A549 (cell line): ENCODE results near the gene MEGF6.

ENCODE experiments used
- CHD2 ChIP-seq: fragments of 150-350 bp; IDR thresholded peaks from 2 replicates; pipeline ENCODE4 v1.6.1; 2014; ENCODE audit warnings: low read length; ENCODE audit not compliant: partially characterized antibody
- HDAC2 ChIP-seq: fragments of 200-600 bp; sonication (generic); IDR thresholded peaks from 2 replicates; pipeline ENCODE4 v1.6.1; 2016
- HMGXB4 ChIP-seq: fragments of 250-450 bp; sonication (Bioruptor Pico); IDR thresholded peaks from 2 replicates; pipeline ENCODE4 v1.5.0; 2021; ENCODE audit warnings: mild to moderate bottlenecking, moderate library complexity, borderline replicate concordance
- HOXA7 ChIP-seq: fragments of 250-450 bp; sonication (Bioruptor Pico); IDR thresholded peaks from 2 replicates; pipeline ENCODE4 v1.5.0; 2020; ENCODE audit warnings: mild to moderate bottlenecking, moderate library complexity
- MAFK ChIP-seq: fragments of 450-650 bp; IDR thresholded peaks from 2 replicates; pipeline ENCODE4 v1.6.1; 2014; ENCODE audit not compliant: partially characterized antibody
- MAX ChIP-seq: IDR thresholded peaks from 2 replicates; pipeline ENCODE4 v1.6.1; 2012
- MAZ ChIP-seq: fragments of 150-350 bp; IDR thresholded peaks from 2 replicates; pipeline ENCODE4 v1.6.1; 2014; ENCODE audit warnings: antibody characterized with exemption, low read depth, low read length, borderline replicate concordance
- POLR2A ChIP-seq: IDR thresholded peaks from 2 replicates; pipeline ENCODE4 v1.6.1; 2012; ENCODE audit warnings: mild to moderate bottlenecking, low read length
- RAD21 ChIP-seq, 2 experiments: fragments of >200 bp in 1 of 2; sonication (Bioruptor Twin) in 1 of 2; formaldehyde crosslinking in 1 of 2; IDR thresholded peaks in 1 of 2; conservative IDR thresholded peaks in 1 of 2; 2 replicates in 1 of 2; 3 replicates in 1 of 2; pipeline ENCODE4 v1.6.1; 2012 to 2018; ENCODE audit warnings: inconsistent platforms in 1 of 2
- REST ChIP-seq: fragments of 200-600 bp; sonication (generic); IDR thresholded peaks from 2 replicates; pipeline ENCODE4 v1.6.1; 2016; ENCODE audit warnings: antibody characterized with exemption, mild to moderate bottlenecking, moderate library complexity
- RFX5 ChIP-seq: fragments of 450-650 bp; IDR thresholded peaks from 2 replicates; pipeline ENCODE4 v1.7.1; 2014; ENCODE audit warnings: antibody characterized with exemption, mild to moderate bottlenecking, moderate library complexity
- ZC3H11A ChIP-seq: fragments of 450-650 bp; IDR thresholded peaks from 2 replicates; pipeline ENCODE4 v1.6.1; 2014; ENCODE audit warnings: antibody characterized with exemption, mild to moderate bottlenecking
- TF ChIP-seq, protein P1 (sequence below): fragments of 450-650 bp; IDR thresholded peaks from 2 replicates; pipeline ENCODE4 v1.6.1; 2014; ENCODE audit warnings: antibody characterized with exemption
- TF ChIP-seq, protein P2 (sequence below): fragments of >200 bp; sonication (Bioruptor Twin); formaldehyde crosslinking; IDR thresholded peaks from 3 replicates; pipeline ENCODE4 v1.5.1; 2016

DNA sequence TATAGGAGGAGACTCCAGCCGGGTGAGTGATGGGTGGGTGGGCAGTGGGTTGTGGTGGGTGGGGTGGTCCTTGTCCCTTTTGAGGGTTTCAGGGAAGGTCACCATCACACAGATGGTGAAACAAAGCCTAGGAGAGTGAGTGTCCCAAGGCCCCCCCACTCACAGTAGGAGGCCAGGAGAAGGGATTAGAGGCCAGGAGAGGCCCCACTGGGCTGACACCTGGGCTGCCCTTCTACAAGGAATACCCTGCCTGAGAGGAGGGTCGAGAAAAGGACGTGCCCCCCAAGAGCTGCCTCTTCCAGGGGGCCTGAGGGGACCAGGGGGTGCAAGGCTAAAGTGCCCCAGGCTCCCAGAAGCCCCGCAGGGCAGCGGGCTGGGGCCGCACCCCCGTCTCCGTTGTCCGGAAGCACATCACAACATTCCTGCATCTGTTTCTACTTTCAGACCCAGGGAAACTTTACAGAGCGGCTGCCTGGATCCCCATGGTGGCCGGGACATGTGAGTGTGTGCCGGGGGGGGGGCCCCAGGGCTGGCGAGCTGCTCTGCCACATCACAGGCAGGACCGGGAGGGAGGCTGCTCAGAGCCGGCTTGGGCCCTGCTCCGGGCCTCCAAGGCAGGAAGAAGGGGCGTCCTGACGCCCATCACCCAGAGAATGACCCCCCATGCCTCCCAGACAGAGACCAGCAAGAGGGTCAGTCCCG lies 88.6 kb downstream of the MEGF6 start:
- TF ChIP-seq MAZ (no peak), POLR2A (no peak), REST (no peak), MAX (no peak), HMGXB4 (CRISPR knock-in tag) (no peak), CHD2 (no peak), RFX5 (no peak), ZC3H11A (no peak), RAD21 (conservative IDR thresholded peaks at IDR 0.05 in 1 of 2, IDR thresholded peaks at IDR 0.05 in 1 of 2) (no peak), MAFK (no peak), HOXA7 (CRISPR knock-in tag) (no peak), HDAC2 (no peak)
- TF ChIP-seq, protein P1, sequence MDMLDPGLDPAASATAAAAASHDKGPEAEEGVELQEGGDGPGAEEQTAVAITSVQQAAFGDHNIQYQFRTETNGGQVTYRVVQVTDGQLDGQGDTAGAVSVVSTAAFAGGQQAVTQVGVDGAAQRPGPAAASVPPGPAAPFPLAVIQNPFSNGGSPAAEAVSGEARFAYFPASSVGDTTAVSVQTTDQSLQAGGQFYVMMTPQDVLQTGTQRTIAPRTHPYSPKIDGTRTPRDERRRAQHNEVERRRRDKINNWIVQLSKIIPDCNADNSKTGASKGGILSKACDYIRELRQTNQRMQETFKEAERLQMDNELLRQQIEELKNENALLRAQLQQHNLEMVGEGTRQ: no peak
- TF ChIP-seq, protein P2, sequence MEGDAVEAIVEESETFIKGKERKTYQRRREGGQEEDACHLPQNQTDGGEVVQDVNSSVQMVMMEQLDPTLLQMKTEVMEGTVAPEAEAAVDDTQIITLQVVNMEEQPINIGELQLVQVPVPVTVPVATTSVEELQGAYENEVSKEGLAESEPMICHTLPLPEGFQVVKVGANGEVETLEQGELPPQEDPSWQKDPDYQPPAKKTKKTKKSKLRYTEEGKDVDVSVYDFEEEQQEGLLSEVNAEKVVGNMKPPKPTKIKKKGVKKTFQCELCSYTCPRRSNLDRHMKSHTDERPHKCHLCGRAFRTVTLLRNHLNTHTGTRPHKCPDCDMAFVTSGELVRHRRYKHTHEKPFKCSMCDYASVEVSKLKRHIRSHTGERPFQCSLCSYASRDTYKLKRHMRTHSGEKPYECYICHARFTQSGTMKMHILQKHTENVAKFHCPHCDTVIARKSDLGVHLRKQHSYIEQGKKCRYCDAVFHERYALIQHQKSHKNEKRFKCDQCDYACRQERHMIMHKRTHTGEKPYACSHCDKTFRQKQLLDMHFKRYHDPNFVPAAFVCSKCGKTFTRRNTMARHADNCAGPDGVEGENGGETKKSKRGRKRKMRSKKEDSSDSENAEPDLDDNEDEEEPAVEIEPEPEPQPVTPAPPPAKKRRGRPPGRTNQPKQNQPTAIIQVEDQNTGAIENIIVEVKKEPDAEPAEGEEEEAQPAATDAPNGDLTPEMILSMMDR: no peak
